Fibroblast of lung (primary cell): ENCODE results near the gene GID8. TPM values are rescaled to one million over a fixed set of nuclear protein-coding genes. Genes with fewer than 3 reads are reported as not detected.

Source experiments
- DNase-seq, 2 donors: peaks; one replicate each; pipeline versions ENCODE4 v3.0.0 to v3.0.0-alpha.2; 2010; ENCODE audit warnings: low read depth in 2 of 2
- H2AFZ ChIP-seq: 2 replicates; pipeline ENCODE4 v1.5.1; 2012; ENCODE audit warnings: low read length, control low read depth, inconsistent platforms
- H3K27ac ChIP-seq: 2 replicates; pipeline ENCODE4 v1.5.1; 2011; ENCODE audit warnings: low read length, control low read depth; ENCODE audit not compliant: insufficient read depth
- H3K27me3 ChIP-seq: 2 replicates; pipeline ENCODE4 v1.5.1; 2011; ENCODE audit warnings: mild to moderate bottlenecking, low read length; ENCODE audit not compliant: control insufficient read depth, insufficient read depth
- H3K36me3 ChIP-seq: 2 replicates; pipeline ENCODE4 v1.5.1; 2011; ENCODE audit warnings: low read length; ENCODE audit not compliant: control insufficient read depth, insufficient read depth
- H3K4me1 ChIP-seq: 2 replicates; pipeline ENCODE4 v1.5.1; 2011; ENCODE audit warnings: low read length; ENCODE audit not compliant: control insufficient read depth, insufficient read depth; ENCODE audit errors: extremely low read depth
- H3K4me2 ChIP-seq: 2 replicates; pipeline ENCODE4 v1.5.1; 2011; ENCODE audit warnings: low read length, control low read depth; ENCODE audit not compliant: insufficient read depth; ENCODE audit errors: extremely low read depth
- H3K4me3 ChIP-seq, 4 experiments: fragments of 200-600 bp in 1 of 4; sonication (generic) in 1 of 4; replicated peaks in 1 of 4; 2 replicates each; pipeline ENCODE4 v1.5.1; 2011 to 2016; ENCODE audit warnings: low read length in 4 of 4, low read depth in 3 of 4, mild to moderate bottlenecking in 3 of 4, control low read depth in 2 of 4, inconsistent platforms in 1 of 4, mixed read lengths in 1 of 4; ENCODE audit not compliant: insufficient read depth in 1 of 4; ENCODE audit errors: control extremely low read depth in 1 of 4
- H3K79me2 ChIP-seq: 2 replicates; pipeline ENCODE4 v1.5.1; 2012; ENCODE audit warnings: mild to moderate bottlenecking, low read length, inconsistent platforms; ENCODE audit not compliant: control insufficient read depth, insufficient read depth
- H3K9ac ChIP-seq: 2 replicates; pipeline ENCODE4 v1.5.1; 2011; ENCODE audit warnings: mild to moderate bottlenecking, low read length, control low read depth; ENCODE audit not compliant: insufficient read depth
- H3K9me3 ChIP-seq: 2 replicates; pipeline ENCODE4 v1.5.1; 2012; ENCODE audit warnings: low read depth, low read length; ENCODE audit not compliant: control insufficient read depth, insufficient read depth
- H4K20me1 ChIP-seq: 2 replicates; pipeline ENCODE4 v1.5.1; 2011; ENCODE audit warnings: low read length; ENCODE audit not compliant: control insufficient read depth, insufficient read depth; ENCODE audit errors: extremely low read depth
- CTCF ChIP-seq, 2 donors: IDR thresholded peaks in 1 of 2; conservative IDR thresholded peaks in 1 of 2; 1 replicate in 1 of 2; 2 replicates in 1 of 2; pipeline ENCODE4 v1.5.1; 2011 to 2012; ENCODE audit warnings: low read length in 2 of 2, control low read depth in 1 of 2, inconsistent platforms in 1 of 2, low read depth in 1 of 2, mild to moderate bottlenecking in 1 of 2
- EZH2 ChIP-seq: IDR thresholded peaks from 2 replicates; pipeline ENCODE4 v1.5.1; 2012; ENCODE audit warnings: low read length, control low read depth, mild to moderate bottlenecking; ENCODE audit errors: missing control alignments
- polyA plus RNA-seq, 2 donors: library from polyadenylated mRNA; depleted of rRNA in 1 of 2; stranded (reverse) in 1 of 2; unstranded in 1 of 2; fragments of >200 nt; gene quantifications; 2 replicates each; pipeline ENCODE4 v1.2.1, GENCODE V29; 2011 to 2012; ENCODE audit warnings: missing spikeins in 1 of 2
- total RNA-seq: library from RNA; depleted of rRNA; stranded (reverse); fragments of >200 nt; gene quantifications from 2 replicates; pipeline ENCODE4 v1.2.1, GENCODE V29; 2014

Gene GID8
- total and polyA plus RNA-seq, 2 donors (not counting 1 experiment from before 2014, with no cell fraction given): 23.0 to 33.9 TPM

- no peak for DNase-seq
- Histone ChIP-seq H3K9ac (no peak overlapping the region), H3K27me3 (peaks cover 12% of the 10 kb centered on the region), H2AFZ (no peak overlapping the region), H3K9me3 (no peaks in the 10 kb centered on the region), H3K36me3 (no peaks in the 10 kb centered on the region), H3K4me2 (no peak overlapping the region), H3K4me1 (no peaks in the 10 kb centered on the region), H3K79me2 (no peaks in the 10 kb centered on the region), H4K20me1 (no peaks in the 10 kb centered on the region), H3K4me3 (no peak overlapping the region), H3K27ac (no peak overlapping the region)
- TF ChIP-seq EZH2: no peak
Observed at GRCh38 chr20:62969939-62970306, 32.0 kb downstream of the GID8 start.

GRCh38 chr20:62970307-62971210, 32.6 kb downstream of the GID8 start:
- H3K27me3 ChIP-seq: peaks cover 14% of the 10 kb centered on the region

GRCh38 chr20:62971211-62971949, 33.4 kb downstream of the GID8 start:
- Histone ChIP-seq H3K27me3 (peaks cover 14% of the 10 kb centered on the region), H3K4me3 (no peak overlapping the region), H3K4me1 (no peaks in the 10 kb centered on the region), H2AFZ (no peak overlapping the region), H3K27ac (no peak overlapping the region), H3K9ac (no peak overlapping the region), H3K9me3 (no peaks in the 10 kb centered on the region), H3K79me2 (no peaks in the 10 kb centered on the region), H4K20me1 (no peaks in the 10 kb centered on the region), H3K36me3 (no peaks in the 10 kb centered on the region), H3K4me2 (no peak overlapping the region)
- TF ChIP-seq EZH2 (no peak), CTCF (conservative IDR thresholded peaks at IDR 0.05 in 1 of 2, IDR thresholded peaks at IDR 0.05 in 1 of 2; ENCODE audit: low read depth in 1 of 2, low read length in 2 of 2) (no peak)
- no peak for DNase-seq

More at GRCh38 chr20:62970307-62971210, 32.6 kb downstream of the GID8 start:
- no peak for DNase-seq
- Histone ChIP-seq H3K4me3 (no peak overlapping the region), H3K9me3 (no peaks in the 10 kb centered on the region), H3K9ac (no peak overlapping the region), H3K36me3 (no peaks in the 10 kb centered on the region), H3K79me2 (no peaks in the 10 kb centered on the region), H3K4me2 (no peak overlapping the region), H3K4me1 (no peaks in the 10 kb centered on the region), H4K20me1 (no peaks in the 10 kb centered on the region), H2AFZ (no peak overlapping the region), H3K27ac (no peak overlapping the region)
- TF ChIP-seq CTCF (conservative IDR thresholded peaks at IDR 0.05 in 1 of 2, IDR thresholded peaks at IDR 0.05 in 1 of 2; ENCODE audit: low read depth in 1 of 2, low read length in 2 of 2) (no peak), EZH2 (no peak)
